WERI-Rb-1 (cell line): ENCODE results near the gene DENND10.
"Not testable (repeated sequence)": the region's sequence is repeated elsewhere in the genome, so short reads cannot be mapped to it uniquely, and the experiment has no call there.

Experiments used
- DNase-seq: peaks from one replicate; pipeline ENCODE4 v3.0.0-alpha.2; 2020
- H3K27ac ChIP-seq: fragments of 250-450 bp; sonication (Bioruptor Pico); 2 replicates; pipeline ENCODE4 v1.5.1; 2020; ENCODE audit warnings: mild to moderate bottlenecking, moderate library complexity
- H3K27me3 ChIP-seq: fragments of 250-450 bp; sonication (Bioruptor Pico); 2 replicates; pipeline ENCODE4 v1.5.1; 2021; ENCODE audit warnings: mild to moderate bottlenecking, low read depth, moderate library complexity; ENCODE audit not compliant: insufficient read depth, severe bottlenecking
- H3K36me3 ChIP-seq: fragments of 250-450 bp; sonication (Bioruptor Pico); 2 replicates; pipeline ENCODE4 v1.5.1; 2020; ENCODE audit warnings: mild to moderate bottlenecking, moderate library complexity
- H3K4me3 ChIP-seq: 2 replicates; pipeline ENCODE4 v1.5.1; 2011; ENCODE audit warnings: low read depth, mild to moderate bottlenecking, control low read depth, low read length
- H3K9me3 ChIP-seq: fragments of 250-450 bp; sonication (Bioruptor Pico); 2 replicates; pipeline ENCODE4 v1.5.1; 2021; ENCODE audit warnings: mild to moderate bottlenecking, moderate library complexity; ENCODE audit not compliant: severe bottlenecking
- TF ChIP-seq, protein P1 (sequence below): IDR thresholded peaks from 2 replicates; pipeline ENCODE4 v1.5.1; 2011; ENCODE audit warnings: low read depth, mild to moderate bottlenecking, control low read depth, inconsistent platforms, low read length

Gene DENND10

DNA sequence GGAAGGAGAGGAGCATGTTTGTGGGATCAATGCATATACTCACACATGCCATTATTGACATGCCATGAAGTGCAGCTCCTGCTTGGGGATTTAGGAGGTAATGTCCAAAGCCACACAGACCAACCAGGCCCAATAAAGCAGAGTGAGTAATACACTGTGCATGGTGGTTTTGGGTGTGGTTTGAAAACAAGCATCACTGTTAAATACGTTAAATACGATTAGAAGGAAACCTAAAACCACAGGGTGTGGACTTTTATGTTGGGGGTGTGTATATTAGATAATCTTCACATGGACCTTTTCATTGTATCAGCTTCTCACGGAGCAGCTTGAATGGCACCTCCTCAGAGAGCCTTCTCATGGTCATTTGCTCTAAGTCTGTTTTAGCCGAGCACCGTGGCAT lies 12.9 kb upstream of the DENND10 start:
- H3K36me3 ChIP-seq: no peaks in the 10 kb centered on the region
- no peaks in the 10 kb centered on the region for H3K27me3 ChIP-seq
- H3K9me3 ChIP-seq: no peaks in the 10 kb centered on the region
- H3K27ac ChIP-seq: no peak overlapping the region
- TF ChIP-seq, protein P1, sequence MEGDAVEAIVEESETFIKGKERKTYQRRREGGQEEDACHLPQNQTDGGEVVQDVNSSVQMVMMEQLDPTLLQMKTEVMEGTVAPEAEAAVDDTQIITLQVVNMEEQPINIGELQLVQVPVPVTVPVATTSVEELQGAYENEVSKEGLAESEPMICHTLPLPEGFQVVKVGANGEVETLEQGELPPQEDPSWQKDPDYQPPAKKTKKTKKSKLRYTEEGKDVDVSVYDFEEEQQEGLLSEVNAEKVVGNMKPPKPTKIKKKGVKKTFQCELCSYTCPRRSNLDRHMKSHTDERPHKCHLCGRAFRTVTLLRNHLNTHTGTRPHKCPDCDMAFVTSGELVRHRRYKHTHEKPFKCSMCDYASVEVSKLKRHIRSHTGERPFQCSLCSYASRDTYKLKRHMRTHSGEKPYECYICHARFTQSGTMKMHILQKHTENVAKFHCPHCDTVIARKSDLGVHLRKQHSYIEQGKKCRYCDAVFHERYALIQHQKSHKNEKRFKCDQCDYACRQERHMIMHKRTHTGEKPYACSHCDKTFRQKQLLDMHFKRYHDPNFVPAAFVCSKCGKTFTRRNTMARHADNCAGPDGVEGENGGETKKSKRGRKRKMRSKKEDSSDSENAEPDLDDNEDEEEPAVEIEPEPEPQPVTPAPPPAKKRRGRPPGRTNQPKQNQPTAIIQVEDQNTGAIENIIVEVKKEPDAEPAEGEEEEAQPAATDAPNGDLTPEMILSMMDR: no peak
- DNase-seq: no peak
- no peak overlapping the region for H3K4me3 ChIP-seq

DNA sequence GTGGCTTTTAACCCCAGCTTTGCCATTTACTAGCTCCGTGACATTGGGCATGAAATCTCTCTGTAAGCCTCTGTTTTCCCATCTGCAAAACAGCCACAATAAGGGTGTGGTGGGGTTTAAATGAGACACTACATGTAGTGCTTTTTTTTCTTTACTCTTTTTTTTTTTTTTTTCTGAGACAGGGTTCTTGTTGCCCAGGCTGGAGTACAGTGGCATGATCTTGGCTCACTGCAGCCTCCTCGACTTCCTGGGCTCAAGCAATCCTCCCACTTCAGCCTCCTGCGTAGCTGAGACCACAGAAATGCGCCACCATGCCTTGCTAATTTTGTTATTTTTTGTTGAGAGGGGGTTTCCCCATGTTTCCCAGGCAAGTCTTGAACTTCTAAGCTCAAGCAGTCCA lies 8.3 kb upstream of the DENND10 start:
- no peaks in the 10 kb centered on the region for H3K27me3 ChIP-seq
- H3K9me3 ChIP-seq: no peaks in the 10 kb centered on the region
- H3K36me3 ChIP-seq: no peaks in the 10 kb centered on the region
- no peak overlapping the region for H3K4me3 ChIP-seq
- no peak overlapping the region for H3K27ac ChIP-seq
- DNase-seq: no peak
- TF ChIP-seq, protein P1: no peak

DNA sequence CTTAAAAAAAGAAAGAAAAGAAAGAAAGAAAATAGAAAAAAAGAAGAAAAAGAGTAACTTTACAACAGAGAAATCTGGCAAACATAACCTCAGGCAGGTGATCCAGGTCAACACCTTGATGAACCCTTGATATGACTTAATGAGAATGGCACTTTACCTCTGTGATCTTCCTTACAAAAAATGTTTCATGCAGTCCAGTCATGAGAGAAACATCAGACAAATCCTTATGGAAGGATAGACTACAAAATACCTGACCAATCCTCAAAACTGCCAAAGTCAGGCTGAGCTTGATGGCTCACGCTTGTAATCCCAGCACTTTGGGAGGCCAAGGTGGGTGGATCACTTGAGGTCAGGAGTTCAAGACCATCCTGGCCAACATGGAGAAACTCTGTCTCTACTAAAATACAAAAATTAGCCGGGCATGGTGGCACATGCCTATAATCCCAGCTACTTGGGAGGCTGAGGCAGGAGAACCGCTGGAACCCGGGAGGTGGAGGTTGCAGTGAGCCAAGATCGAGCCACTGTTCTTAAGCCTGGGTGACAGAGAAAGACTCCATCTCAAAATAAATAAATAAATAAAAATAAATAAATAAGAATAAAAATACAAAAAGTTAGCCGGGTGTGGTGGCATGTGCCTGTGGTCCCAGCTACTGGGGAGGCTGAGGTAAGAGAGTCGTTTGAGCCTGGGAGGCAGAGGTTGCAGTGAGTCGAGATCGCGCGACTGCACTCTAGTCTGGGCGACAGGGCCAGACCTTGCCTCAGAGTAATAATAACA lies 7.1 kb upstream of the DENND10 start:
- H3K4me3 ChIP-seq, H3K27me3 ChIP-seq: not testable (repeated sequence)

DNA sequence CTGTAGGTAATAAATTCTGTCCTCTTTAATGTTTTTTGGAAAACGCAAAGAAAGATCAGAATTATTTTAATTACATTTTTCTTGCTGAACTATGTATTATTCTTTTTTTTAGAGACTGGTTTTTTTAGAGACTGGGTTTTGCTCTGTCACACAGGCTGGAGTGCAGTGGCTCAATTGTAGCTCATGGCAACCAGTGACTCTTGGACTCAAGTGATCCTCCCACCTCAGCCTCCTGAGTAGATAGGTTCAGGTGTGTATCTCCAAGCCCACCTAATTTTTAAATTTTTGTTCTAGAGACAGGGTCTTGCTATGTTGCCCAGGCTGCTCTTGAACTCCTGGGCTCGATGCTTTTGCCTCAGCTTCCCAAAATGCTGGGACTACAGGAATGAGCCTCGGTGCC lies 5.3 kb upstream of the DENND10 start:
- no peaks in the 10 kb centered on the region for H3K27me3 ChIP-seq
- TF ChIP-seq, protein P1: no peak
- no peak overlapping the region for H3K27ac ChIP-seq
- H3K4me3 ChIP-seq: no peak overlapping the region
- DNase-seq: no peak
- no peaks in the 10 kb centered on the region for H3K9me3 ChIP-seq
- H3K36me3 ChIP-seq: no peaks in the 10 kb centered on the region

More for the DNA sequence above, 7.1 kb upstream of the DENND10 start:
- not testable (repeated sequence) for H3K9me3 ChIP-seq, H3K27ac ChIP-seq, H3K36me3 ChIP-seq, DNase-seq

DNA sequence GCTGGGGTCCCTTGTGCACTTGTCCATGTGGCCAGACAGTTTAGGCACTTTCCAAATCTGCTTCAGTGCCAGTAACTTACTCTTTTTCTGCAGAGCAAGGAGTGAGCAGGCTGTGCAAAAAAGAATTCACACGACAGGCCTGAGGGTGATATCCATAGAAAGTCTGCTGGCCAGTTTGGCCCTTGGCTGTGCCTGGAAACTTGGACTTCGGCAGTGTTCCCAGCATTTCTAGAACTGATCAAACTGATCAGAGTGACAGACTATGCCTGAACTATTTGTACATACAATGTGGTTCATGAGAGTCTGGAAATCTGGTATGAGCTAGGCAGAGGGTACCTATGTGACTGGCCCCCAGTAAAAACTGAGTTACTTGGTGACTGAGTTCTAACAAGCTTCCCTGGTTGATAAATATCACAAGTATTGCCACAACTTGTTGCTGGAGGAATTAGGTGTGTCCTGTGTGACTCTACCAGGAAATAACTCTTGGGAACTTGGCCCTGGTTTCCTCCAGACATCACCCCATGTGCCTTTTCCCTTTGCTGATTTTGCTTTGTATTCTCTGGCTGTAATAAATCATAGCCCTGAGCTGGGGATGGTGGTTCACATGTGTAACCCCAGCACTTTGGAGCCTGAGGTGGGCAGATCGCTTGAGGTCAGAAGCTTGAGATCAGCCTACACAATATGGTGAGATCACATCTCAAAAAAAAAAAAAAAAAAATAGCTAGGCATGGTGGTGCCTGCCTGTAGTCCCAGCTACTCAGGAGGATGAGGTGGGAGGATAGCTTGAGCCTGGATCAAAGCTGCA lies 3.3 kb upstream of the DENND10 start:
- TF ChIP-seq, protein P1: no peak
- no peak for DNase-seq
- Histone ChIP-seq H3K27me3 (no peaks in the 10 kb centered on the region), H3K9me3 (no peaks in the 10 kb centered on the region), H3K4me3 (no peak overlapping the region), H3K36me3 (no peaks in the 10 kb centered on the region; the same call in 1 of the 2 replicates), H3K27ac (no peak overlapping the region)

DNA sequence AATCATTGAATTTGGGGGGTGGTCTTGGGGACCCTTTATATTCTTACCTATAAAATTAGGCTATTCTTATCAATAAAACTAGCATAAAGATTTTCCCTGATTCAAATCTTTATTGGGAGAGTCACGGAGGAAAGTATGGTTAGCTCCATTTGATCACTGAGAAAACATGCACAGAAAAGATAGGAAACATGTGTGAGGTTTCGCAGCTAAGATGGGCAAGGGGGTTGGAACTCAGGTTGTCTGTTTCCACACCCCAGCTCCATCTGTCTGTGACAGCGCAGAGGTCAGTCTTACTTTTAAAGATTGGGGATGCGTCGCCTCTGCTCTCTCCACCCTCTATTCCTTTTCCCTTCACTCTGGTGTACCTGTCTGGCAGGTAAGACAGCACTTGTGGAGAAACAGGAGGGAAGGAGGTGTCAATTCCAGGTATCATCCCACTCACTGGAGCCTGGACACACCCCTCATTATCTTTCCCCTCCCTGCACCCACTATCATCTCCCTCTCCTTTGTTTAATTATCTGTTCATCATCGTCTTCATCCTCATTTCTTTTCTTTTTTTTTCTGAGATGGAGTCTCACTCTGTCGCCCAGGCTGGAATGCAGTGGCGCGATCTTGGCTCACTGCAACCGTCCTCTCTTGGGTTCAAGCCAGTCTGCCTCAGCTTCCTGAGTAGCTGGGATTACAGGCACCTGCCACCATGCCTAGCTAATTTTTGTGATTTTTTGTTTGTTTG lies 2.4 kb upstream of the DENND10 start:
- no peaks in the 10 kb centered on the region for H3K9me3 ChIP-seq
- H3K27ac ChIP-seq: no peak overlapping the region
- no peak overlapping the region for H3K4me3 ChIP-seq
- no peaks in the 10 kb centered on the region for H3K27me3 ChIP-seq
- no peaks in the 10 kb centered on the region; the same call in 1 of the 2 replicates for H3K36me3 ChIP-seq
- no peak for DNase-seq
- TF ChIP-seq, protein P1: no peak
